Measurements from ENCODE around the gene PKP2.

The PKP2 gene

GRCh38 chr12:32902287-32902997 lies 5.9 kb upstream of the PKP2 start:
- no peak overlapping the region for H3K4me3 ChIP-seq (ENCODE audit: low read depth, low read length, poor library complexity, severe bottlenecking)
- no peak overlapping the region for H2AFZ ChIP-seq (ENCODE audit: low read length)
- H3K36me3 ChIP-seq (ENCODE audit: insufficient read depth, low read length), result no peaks in the 10 kb centered on the region
- TF ChIP-seq EZH2 (IDR thresholded peaks at IDR 0.05; ENCODE audit: borderline replicate concordance, low read length) (no peak), CTCF (IDR thresholded peaks at IDR 0.05; ENCODE audit: low read length) (no peak)
- H3K4me1 ChIP-seq (ENCODE audit: insufficient read depth, low read length, severe bottlenecking), result no peaks in the 10 kb centered on the region
- H3K4me2 ChIP-seq (ENCODE audit: low read length), result no peak overlapping the region
- no peak overlapping the region for H3K27ac ChIP-seq (ENCODE audit: low read depth, low read length, poor library complexity, severe bottlenecking)
- H3K79me2 ChIP-seq (ENCODE audit: insufficient read depth, low read length), result no peaks in the 10 kb centered on the region
- no peaks in the 10 kb centered on the region for H3K9me3 ChIP-seq (ENCODE audit: low read length)
- no peaks in the 10 kb centered on the region for H3K9me2 ChIP-seq (ENCODE audit: low read depth, low read length)
- H3K27me3 ChIP-seq (ENCODE audit: insufficient read depth, low read length), result no peaks in the 10 kb centered on the region
- H4K20me1 ChIP-seq (ENCODE audit: insufficient read depth, low read length), result no peaks in the 10 kb centered on the region
- H3K9ac ChIP-seq (ENCODE audit: low read length), result no peak overlapping the region
- H3F3A ChIP-seq (ENCODE audit: insufficient read depth, low read length), result no peaks in the 10 kb centered on the region

- H3K4me1 ChIP-seq (ENCODE audit: insufficient read depth, low read length, severe bottlenecking), result no peaks in the 10 kb centered on the region
- H3K9ac ChIP-seq (ENCODE audit: low read length), result no peak overlapping the region
- no peaks in the 10 kb centered on the region for H3F3A ChIP-seq (ENCODE audit: insufficient read depth, low read length)
- no peaks in the 10 kb centered on the region for H3K27me3 ChIP-seq (ENCODE audit: insufficient read depth, low read length)
- H3K9me2 ChIP-seq (ENCODE audit: low read depth, low read length), result no peaks in the 10 kb centered on the region
- no peaks in the 10 kb centered on the region for H4K20me1 ChIP-seq (ENCODE audit: insufficient read depth, low read length)
- H3K27ac ChIP-seq (ENCODE audit: low read depth, low read length, poor library complexity, severe bottlenecking), result no peak overlapping the region
- H3K9me3 ChIP-seq (ENCODE audit: low read length), result no peaks in the 10 kb centered on the region
- no peak overlapping the region for H3K4me3 ChIP-seq (ENCODE audit: low read depth, low read length, poor library complexity, severe bottlenecking)
- H3K4me2 ChIP-seq (ENCODE audit: low read length), result no peak overlapping the region
- H2AFZ ChIP-seq (ENCODE audit: low read length), result no peak overlapping the region
- TF ChIP-seq EZH2 (IDR thresholded peaks at IDR 0.05; ENCODE audit: borderline replicate concordance, low read length) (no peak), CTCF (IDR thresholded peaks at IDR 0.05; ENCODE audit: low read length) (no peak)
- no peaks in the 10 kb centered on the region for H3K36me3 ChIP-seq (ENCODE audit: insufficient read depth, low read length)
- H3K79me2 ChIP-seq (ENCODE audit: insufficient read depth, low read length), result no peaks in the 10 kb centered on the region
Observed at GRCh38 chr12:32901553-32901952, 5.0 kb upstream of the PKP2 start.

GRCh38 chr12:32897687-32898573 lies 1.4 kb upstream of the PKP2 start:
- no peak overlapping the region for H3K27ac ChIP-seq (ENCODE audit: low read depth, low read length, poor library complexity, severe bottlenecking)
- no peaks in the 10 kb centered on the region for H3K9me2 ChIP-seq (ENCODE audit: low read depth, low read length)
- H3K79me2 ChIP-seq (ENCODE audit: insufficient read depth, low read length), result no peaks in the 10 kb centered on the region
- no peaks in the 10 kb centered on the region for H3K9me3 ChIP-seq (ENCODE audit: low read length)
- H3K36me3 ChIP-seq (ENCODE audit: insufficient read depth, low read length), result no peaks in the 10 kb centered on the region
- no peak overlapping the region for H3K9ac ChIP-seq (ENCODE audit: low read length)
- TF ChIP-seq EZH2 (IDR thresholded peaks at IDR 0.05; ENCODE audit: borderline replicate concordance, low read length) (no peak), CTCF (IDR thresholded peaks at IDR 0.05; ENCODE audit: low read length) (no peak)
- H2AFZ ChIP-seq (ENCODE audit: low read length), result no peak overlapping the region
- no peaks in the 10 kb centered on the region for H3K4me1 ChIP-seq (ENCODE audit: insufficient read depth, low read length, severe bottlenecking)
- H3K4me3 ChIP-seq (ENCODE audit: low read depth, low read length, poor library complexity, severe bottlenecking), result no peak overlapping the region
- no peak overlapping the region for H3K4me2 ChIP-seq (ENCODE audit: low read length)
- no peaks in the 10 kb centered on the region for H3F3A ChIP-seq (ENCODE audit: insufficient read depth, low read length)
- H3K27me3 ChIP-seq (ENCODE audit: insufficient read depth, low read length), result no peaks in the 10 kb centered on the region
- H4K20me1 ChIP-seq (ENCODE audit: insufficient read depth, low read length), result no peaks in the 10 kb centered on the region
